ENCODE data around the gene MAMDC4. TPM values are rescaled to one million over a fixed set of nuclear protein-coding genes. Genes with fewer than 3 reads are reported as not detected.

Gene MAMDC4
- total RNA-seq, 1 experiment from 2014 or later, result 6.7 TPM

DNA sequence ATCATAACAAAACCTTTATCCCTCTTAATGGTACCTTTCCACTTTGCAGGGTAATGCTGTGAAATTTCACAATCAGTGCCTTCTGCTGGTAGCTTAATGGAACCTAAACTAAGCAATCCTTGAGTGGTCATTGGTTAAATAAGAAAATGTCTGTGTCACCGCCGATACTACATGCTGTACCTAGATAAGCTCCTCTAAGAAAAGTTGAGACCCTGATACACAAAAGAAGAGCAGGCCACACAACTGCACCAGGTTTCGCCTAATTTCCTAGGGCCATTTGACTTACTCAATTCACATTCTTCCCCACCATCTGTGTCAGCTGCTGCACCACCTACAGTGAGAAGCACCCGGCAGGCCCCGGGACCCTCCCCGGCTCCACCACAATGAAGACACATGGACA, 23.0 kb downstream of the MAMDC4 start:
- POLR2A ChIA-PET, result no interaction called here
- no peaks in the 10 kb centered on the region for H3K4me1 Mint-ChIP-seq
- no peak for DNase-seq (ENCODE audit: low spot score)
- H3K27ac Mint-ChIP-seq, result no peak overlapping the region
- no peak for TF ChIP-seq ZNF121 (CRISPR knock-in tag; IDR thresholded peaks at IDR 0.05)
- no peak for TF ChIP-seq NR3C1 (CRISPR knock-in tag; conservative IDR thresholded peaks at IDR 0.05; ENCODE audit: low read depth)
- TF ChIP-seq, protein P1, sequence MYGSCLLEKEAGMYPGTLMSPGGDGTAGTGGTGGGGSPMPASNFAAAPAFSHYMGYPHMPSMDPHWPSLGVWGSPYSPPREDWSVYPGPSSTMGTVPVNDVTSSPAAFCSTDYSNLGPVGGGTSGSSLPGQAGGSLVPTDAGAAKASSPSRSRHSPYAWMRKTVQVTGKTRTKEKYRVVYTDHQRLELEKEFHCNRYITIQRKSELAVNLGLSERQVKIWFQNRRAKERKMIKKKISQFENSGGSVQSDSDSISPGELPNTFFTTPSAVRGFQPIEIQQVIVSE (CRISPR knock-in tag; IDR thresholded peaks at IDR 0.05; ENCODE audit: borderline replicate concordance), result no peak
- no peak for TF ChIP-seq ESRRA (CRISPR knock-in tag; IDR thresholded peaks at IDR 0.05; ENCODE audit: borderline replicate concordance)
- no peak for TF ChIP-seq ZNF232 (CRISPR knock-in tag; IDR thresholded peaks at IDR 0.05)
- no peak for TF ChIP-seq OVOL2 (CRISPR knock-in tag; IDR thresholded peaks at IDR 0.05; ENCODE audit: borderline replicate concordance)
- TF ChIP-seq, protein P2, sequence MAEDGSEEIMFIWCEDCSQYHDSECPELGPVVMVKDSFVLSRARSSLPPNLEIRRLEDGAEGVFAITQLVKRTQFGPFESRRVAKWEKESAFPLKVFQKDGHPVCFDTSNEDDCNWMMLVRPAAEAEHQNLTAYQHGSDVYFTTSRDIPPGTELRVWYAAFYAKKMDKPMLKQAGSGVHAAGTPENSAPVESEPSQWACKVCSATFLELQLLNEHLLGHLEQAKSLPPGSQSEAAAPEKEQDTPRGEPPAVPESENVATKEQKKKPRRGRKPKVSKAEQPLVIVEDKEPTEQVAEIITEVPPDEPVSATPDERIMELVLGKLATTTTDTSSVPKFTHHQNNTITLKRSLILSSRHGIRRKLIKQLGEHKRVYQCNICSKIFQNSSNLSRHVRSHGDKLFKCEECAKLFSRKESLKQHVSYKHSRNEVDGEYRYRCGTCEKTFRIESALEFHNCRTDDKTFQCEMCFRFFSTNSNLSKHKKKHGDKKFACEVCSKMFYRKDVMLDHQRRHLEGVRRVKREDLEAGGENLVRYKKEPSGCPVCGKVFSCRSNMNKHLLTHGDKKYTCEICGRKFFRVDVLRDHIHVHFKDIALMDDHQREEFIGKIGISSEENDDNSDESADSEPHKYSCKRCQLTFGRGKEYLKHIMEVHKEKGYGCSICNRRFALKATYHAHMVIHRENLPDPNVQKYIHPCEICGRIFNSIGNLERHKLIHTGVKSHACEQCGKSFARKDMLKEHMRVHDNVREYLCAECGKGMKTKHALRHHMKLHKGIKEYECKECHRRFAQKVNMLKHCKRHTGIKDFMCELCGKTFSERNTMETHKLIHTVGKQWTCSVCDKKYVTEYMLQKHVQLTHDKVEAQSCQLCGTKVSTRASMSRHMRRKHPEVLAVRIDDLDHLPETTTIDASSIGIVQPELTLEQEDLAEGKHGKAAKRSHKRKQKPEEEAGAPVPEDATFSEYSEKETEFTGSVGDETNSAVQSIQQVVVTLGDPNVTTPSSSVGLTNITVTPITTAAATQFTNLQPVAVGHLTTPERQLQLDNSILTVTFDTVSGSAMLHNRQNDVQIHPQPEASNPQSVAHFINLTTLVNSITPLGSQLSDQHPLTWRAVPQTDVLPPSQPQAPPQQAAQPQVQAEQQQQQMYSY (CRISPR knock-in tag; IDR thresholded peaks at IDR 0.05), result no peak
- TF ChIP-seq, protein P3, sequence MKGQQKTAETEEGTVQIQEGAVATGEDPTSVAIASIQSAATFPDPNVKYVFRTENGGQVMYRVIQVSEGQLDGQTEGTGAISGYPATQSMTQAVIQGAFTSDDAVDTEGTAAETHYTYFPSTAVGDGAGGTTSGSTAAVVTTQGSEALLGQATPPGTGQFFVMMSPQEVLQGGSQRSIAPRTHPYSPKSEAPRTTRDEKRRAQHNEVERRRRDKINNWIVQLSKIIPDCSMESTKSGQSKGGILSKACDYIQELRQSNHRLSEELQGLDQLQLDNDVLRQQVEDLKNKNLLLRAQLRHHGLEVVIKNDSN (CRISPR knock-in tag; IDR thresholded peaks at IDR 0.05), result no peak
- TF ChIP-seq, protein P4, sequence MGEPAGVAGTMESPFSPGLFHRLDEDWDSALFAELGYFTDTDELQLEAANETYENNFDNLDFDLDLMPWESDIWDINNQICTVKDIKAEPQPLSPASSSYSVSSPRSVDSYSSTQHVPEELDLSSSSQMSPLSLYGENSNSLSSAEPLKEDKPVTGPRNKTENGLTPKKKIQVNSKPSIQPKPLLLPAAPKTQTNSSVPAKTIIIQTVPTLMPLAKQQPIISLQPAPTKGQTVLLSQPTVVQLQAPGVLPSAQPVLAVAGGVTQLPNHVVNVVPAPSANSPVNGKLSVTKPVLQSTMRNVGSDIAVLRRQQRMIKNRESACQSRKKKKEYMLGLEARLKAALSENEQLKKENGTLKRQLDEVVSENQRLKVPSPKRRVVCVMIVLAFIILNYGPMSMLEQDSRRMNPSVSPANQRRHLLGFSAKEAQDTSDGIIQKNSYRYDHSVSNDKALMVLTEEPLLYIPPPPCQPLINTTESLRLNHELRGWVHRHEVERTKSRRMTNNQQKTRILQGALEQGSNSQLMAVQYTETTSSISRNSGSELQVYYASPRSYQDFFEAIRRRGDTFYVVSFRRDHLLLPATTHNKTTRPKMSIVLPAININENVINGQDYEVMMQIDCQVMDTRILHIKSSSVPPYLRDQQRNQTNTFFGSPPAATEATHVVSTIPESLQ (CRISPR knock-in tag; IDR thresholded peaks at IDR 0.05), result no peak
- no peak for TF ChIP-seq TCF7 (CRISPR knock-in tag; IDR thresholded peaks at IDR 0.05; ENCODE audit: low read depth)
- TF ChIP-seq, protein P5, sequence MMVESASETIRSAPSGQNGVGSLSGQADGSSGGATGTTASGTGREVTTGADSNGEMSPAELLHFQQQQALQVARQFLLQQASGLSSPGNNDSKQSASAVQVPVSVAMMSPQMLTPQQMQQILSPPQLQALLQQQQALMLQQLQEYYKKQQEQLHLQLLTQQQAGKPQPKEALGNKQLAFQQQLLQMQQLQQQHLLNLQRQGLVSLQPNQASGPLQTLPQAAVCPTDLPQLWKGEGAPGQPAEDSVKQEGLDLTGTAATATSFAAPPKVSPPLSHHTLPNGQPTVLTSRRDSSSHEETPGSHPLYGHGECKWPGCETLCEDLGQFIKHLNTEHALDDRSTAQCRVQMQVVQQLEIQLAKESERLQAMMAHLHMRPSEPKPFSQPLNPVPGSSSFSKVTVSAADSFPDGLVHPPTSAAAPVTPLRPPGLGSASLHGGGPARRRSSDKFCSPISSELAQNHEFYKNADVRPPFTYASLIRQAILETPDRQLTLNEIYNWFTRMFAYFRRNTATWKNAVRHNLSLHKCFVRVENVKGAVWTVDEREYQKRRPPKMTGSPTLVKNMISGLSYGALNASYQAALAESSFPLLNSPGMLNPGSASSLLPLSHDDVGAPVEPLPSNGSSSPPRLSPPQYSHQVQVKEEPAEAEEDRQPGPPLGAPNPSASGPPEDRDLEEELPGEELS (CRISPR knock-in tag; IDR thresholded peaks at IDR 0.05), result no peak
- TF ChIP-seq ZNF138 (CRISPR knock-in tag; conservative IDR thresholded peaks at IDR 0.05), result no peak
- no peak for TF ChIP-seq PRRX2 (CRISPR knock-in tag; IDR thresholded peaks at IDR 0.05)
- TF ChIP-seq CREB1 (CRISPR knock-in tag; IDR thresholded peaks at IDR 0.05), result no peak
- TF ChIP-seq, protein P6, sequence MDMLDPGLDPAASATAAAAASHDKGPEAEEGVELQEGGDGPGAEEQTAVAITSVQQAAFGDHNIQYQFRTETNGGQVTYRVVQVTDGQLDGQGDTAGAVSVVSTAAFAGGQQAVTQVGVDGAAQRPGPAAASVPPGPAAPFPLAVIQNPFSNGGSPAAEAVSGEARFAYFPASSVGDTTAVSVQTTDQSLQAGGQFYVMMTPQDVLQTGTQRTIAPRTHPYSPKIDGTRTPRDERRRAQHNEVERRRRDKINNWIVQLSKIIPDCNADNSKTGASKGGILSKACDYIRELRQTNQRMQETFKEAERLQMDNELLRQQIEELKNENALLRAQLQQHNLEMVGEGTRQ (CRISPR knock-in tag; IDR thresholded peaks at IDR 0.05), result no peak
- TF ChIP-seq, protein P7, sequence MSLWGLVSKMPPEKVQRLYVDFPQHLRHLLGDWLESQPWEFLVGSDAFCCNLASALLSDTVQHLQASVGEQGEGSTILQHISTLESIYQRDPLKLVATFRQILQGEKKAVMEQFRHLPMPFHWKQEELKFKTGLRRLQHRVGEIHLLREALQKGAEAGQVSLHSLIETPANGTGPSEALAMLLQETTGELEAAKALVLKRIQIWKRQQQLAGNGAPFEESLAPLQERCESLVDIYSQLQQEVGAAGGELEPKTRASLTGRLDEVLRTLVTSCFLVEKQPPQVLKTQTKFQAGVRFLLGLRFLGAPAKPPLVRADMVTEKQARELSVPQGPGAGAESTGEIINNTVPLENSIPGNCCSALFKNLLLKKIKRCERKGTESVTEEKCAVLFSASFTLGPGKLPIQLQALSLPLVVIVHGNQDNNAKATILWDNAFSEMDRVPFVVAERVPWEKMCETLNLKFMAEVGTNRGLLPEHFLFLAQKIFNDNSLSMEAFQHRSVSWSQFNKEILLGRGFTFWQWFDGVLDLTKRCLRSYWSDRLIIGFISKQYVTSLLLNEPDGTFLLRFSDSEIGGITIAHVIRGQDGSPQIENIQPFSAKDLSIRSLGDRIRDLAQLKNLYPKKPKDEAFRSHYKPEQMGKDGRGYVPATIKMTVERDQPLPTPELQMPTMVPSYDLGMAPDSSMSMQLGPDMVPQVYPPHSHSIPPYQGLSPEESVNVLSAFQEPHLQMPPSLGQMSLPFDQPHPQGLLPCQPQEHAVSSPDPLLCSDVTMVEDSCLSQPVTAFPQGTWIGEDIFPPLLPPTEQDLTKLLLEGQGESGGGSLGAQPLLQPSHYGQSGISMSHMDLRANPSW (CRISPR knock-in tag; conservative IDR thresholded peaks at IDR 0.05; ENCODE audit: low read depth), result no peak
- TF ChIP-seq MXD4 (CRISPR knock-in tag; IDR thresholded peaks at IDR 0.05; ENCODE audit: borderline replicate concordance), result no peak
- no peak for TF ChIP-seq ZNF671 (CRISPR knock-in tag; IDR thresholded peaks at IDR 0.05)
- TF ChIP-seq, protein P8, sequence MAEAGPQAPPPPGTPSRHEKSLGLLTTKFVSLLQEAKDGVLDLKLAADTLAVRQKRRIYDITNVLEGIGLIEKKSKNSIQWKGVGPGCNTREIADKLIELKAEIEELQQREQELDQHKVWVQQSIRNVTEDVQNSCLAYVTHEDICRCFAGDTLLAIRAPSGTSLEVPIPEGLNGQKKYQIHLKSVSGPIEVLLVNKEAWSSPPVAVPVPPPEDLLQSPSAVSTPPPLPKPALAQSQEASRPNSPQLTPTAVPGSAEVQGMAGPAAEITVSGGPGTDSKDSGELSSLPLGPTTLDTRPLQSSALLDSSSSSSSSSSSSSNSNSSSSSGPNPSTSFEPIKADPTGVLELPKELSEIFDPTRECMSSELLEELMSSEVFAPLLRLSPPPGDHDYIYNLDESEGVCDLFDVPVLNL (CRISPR knock-in tag; IDR thresholded peaks at IDR 0.05; ENCODE audit: borderline replicate concordance, low read depth), result no peak
- H3K9me3 Mint-ChIP-seq, result peaks cover 31% of the 10 kb centered on the region
- H3K36me3 Mint-ChIP-seq, result peaks cover 14% of the 10 kb centered on the region
- CTCF ChIA-PET, result interaction anchor here (0.7 kb wide), 1 partner anchor 100 kb away, joined by 3 read pairs; no protein-coding TSS in a partner anchor
- peaks cover 47% of the 10 kb centered on the region for H3K27me3 Mint-ChIP-seq (ENCODE audit: low read depth)
- H3K4me3 Mint-ChIP-seq, result no peak overlapping the region
- ATAC-seq, result no peak
